Measurements from ENCODE around the gene ITGA3. TPM values are rescaled to one million over a fixed set of nuclear protein-coding genes. Genes with fewer than 3 reads are reported as not detected.

ITGA3 gene
- total and polyA plus RNA-seq, 2 of the 13 experiments (the other 11 are each of a cell fraction or from before 2014, with no cell fraction given) = 0.48 to 0.69 TPM

GRCh38 chr17:50114849-50115357 is 59.0 kb downstream of the ITGA3 start (continued):
- no peak for TF ChIP-seq IKZF5 (CRISPR knock-in tag; IDR thresholded peaks at IDR 0.05)
- TF ChIP-seq CEBPG (CRISPR knock-in tag; IDR thresholded peaks at IDR 0.05) = no peak
- no peak for TF ChIP-seq ZUFSP (CRISPR knock-in tag; IDR thresholded peaks at IDR 0.05; ENCODE audit: borderline replicate concordance)
- no peak for TF ChIP-seq HIVEP1 (CRISPR knock-in tag; IDR thresholded peaks at IDR 0.05)
- TF ChIP-seq HDAC6 (IDR thresholded peaks at IDR 0.05; ENCODE audit: low read depth, low read length) = no peak
- TF ChIP-seq HHEX (CRISPR knock-in tag; IDR thresholded peaks at IDR 0.05) = no peak
- TF ChIP-seq MAFK (conservative IDR thresholded peaks at IDR 0.05 in 1 of 2, IDR thresholded peaks at IDR 0.05 in 1 of 2; ENCODE audit: low read length in 2 of 2) = no peak
- no peak for TF ChIP-seq ZBTB49 (CRISPR knock-in tag; IDR thresholded peaks at IDR 0.05; ENCODE audit: borderline replicate concordance)
- TF ChIP-seq KDM3A (CRISPR knock-in tag; IDR thresholded peaks at IDR 0.05; ENCODE audit: low read depth) = no peak
- TF ChIP-seq PRDM15 (CRISPR knock-in tag; IDR thresholded peaks at IDR 0.05) = no peak
- no peak for TF ChIP-seq SIN3A (IDR thresholded peaks at IDR 0.05; ENCODE audit: borderline replicate concordance, low read depth, low read length)
- no peak for TF ChIP-seq ZBTB7A (CRISPR knock-in tag; IDR thresholded peaks at IDR 0.05)
- no peak for TF ChIP-seq NR2F1 (CRISPR knock-in tag; IDR thresholded peaks at IDR 0.05)
- TF ChIP-seq KLF16 (CRISPR knock-in tag; IDR thresholded peaks at IDR 0.05) = no peak
- no peak for TF ChIP-seq MLLT10 (CRISPR knock-in tag; IDR thresholded peaks at IDR 0.05)
- TF ChIP-seq SMC3 (IDR thresholded peaks at IDR 0.05; ENCODE audit: low read length) = peak; percentile 65
- TF ChIP-seq ZNF264 (CRISPR knock-in tag; IDR thresholded peaks at IDR 0.05) = 0 out of 2 replicates have a peak, but pooled peaks have one; percentile 16
- no peak for TF ChIP-seq PLSCR1 (CRISPR knock-in tag; IDR thresholded peaks at IDR 0.05; ENCODE audit: borderline replicate concordance)
- TF ChIP-seq MXD4 (CRISPR knock-in tag; IDR thresholded peaks at IDR 0.05) = no peak
- no peak for TF ChIP-seq ISL2 (CRISPR knock-in tag; IDR thresholded peaks at IDR 0.05)
- no peak for TF ChIP-seq SETDB1 (CRISPR knock-in tag; IDR thresholded peaks at IDR 0.05; ENCODE audit: borderline replicate concordance)
- TF ChIP-seq GTF2F1 (IDR thresholded peaks at IDR 0.05; ENCODE audit: low read length) = no peak
